ENCODE data around the gene SLC10A2.

The SLC10A2 gene

GRCh38 chr13:103022336-103022735, 43.9 kb downstream of the SLC10A2 start:
- H3K4me1 ChIP-seq (ENCODE audit: control insufficient read depth, insufficient read depth, low read length): no peaks in the 10 kb centered on the region
- no peak overlapping the region for H3K4me3 ChIP-seq (ENCODE audit: insufficient read depth, low read depth, low read length)
- H3K9me3 ChIP-seq (ENCODE audit: control insufficient read depth, low read length): no peaks in the 10 kb centered on the region
- H3K36me3 ChIP-seq (ENCODE audit: control insufficient read depth, insufficient read depth, low read length): no peaks in the 10 kb centered on the region
- no peak overlapping the region for H3K27ac ChIP-seq (ENCODE audit: insufficient read depth, low read depth, low read length, poor library complexity, severe bottlenecking)
- no peaks in the 10 kb centered on the region for H3K27me3 ChIP-seq (ENCODE audit: control insufficient read depth, insufficient read depth, low read length, poor library complexity, severe bottlenecking)
- WGBS, 2 experiments: 90 to 97% methylated on average over 3 of the region's 3 CpGs

- no peaks in the 10 kb centered on the region for H3K9me3 ChIP-seq (ENCODE audit: control insufficient read depth, low read length)
- H3K4me1 ChIP-seq (ENCODE audit: control insufficient read depth, insufficient read depth, low read length): no peaks in the 10 kb centered on the region
- H3K4me3 ChIP-seq (ENCODE audit: insufficient read depth, low read depth, low read length): no peak overlapping the region
- no peaks in the 10 kb centered on the region for H3K36me3 ChIP-seq (ENCODE audit: control insufficient read depth, insufficient read depth, low read length)
- no peaks in the 10 kb centered on the region for H3K27me3 ChIP-seq (ENCODE audit: control insufficient read depth, insufficient read depth, low read length, poor library complexity, severe bottlenecking)
- WGBS, 2 experiments: 80 to 100% methylated on average over 1 of the region's 2 CpGs
- H3K27ac ChIP-seq (ENCODE audit: insufficient read depth, low read depth, low read length, poor library complexity, severe bottlenecking): no peak overlapping the region
Measured at GRCh38 chr13:103018556-103018955, 47.7 kb downstream of the SLC10A2 start.

GRCh38 chr13:103012646-103013045, 53.6 kb downstream of the SLC10A2 start:
- Histone ChIP-seq H3K4me1 (ENCODE audit: control insufficient read depth, insufficient read depth, low read length) (no peaks in the 10 kb centered on the region), H3K4me3 (ENCODE audit: insufficient read depth, low read depth, low read length) (no peak overlapping the region), H3K9me3 (ENCODE audit: control insufficient read depth, low read length) (no peaks in the 10 kb centered on the region), H3K27me3 (ENCODE audit: control insufficient read depth, insufficient read depth, low read length, poor library complexity, severe bottlenecking) (no peaks in the 10 kb centered on the region), H3K36me3 (ENCODE audit: control insufficient read depth, insufficient read depth, low read length) (no peaks in the 10 kb centered on the region), H3K27ac (ENCODE audit: insufficient read depth, low read depth, low read length, poor library complexity, severe bottlenecking) (no peak overlapping the region)
- 93 to 94% methylated on average over 2 to 3 of the region's 3 CpGs for WGBS, 2 experiments

- H3K9me3 ChIP-seq (ENCODE audit: control insufficient read depth, low read length): no peaks in the 10 kb centered on the region
- H3K4me1 ChIP-seq (ENCODE audit: control insufficient read depth, insufficient read depth, low read length): no peaks in the 10 kb centered on the region
- no peak overlapping the region for H3K4me3 ChIP-seq (ENCODE audit: insufficient read depth, low read depth, low read length)
- H3K27ac ChIP-seq (ENCODE audit: insufficient read depth, low read depth, low read length, poor library complexity, severe bottlenecking): no peak overlapping the region
- no CpG with 5 or more reads among the region's 1 CpG for WGBS, 2 experiments
- H3K27me3 ChIP-seq (ENCODE audit: control insufficient read depth, insufficient read depth, low read length, poor library complexity, severe bottlenecking): no peaks in the 10 kb centered on the region
- H3K36me3 ChIP-seq (ENCODE audit: control insufficient read depth, insufficient read depth, low read length): no peaks in the 10 kb centered on the region
Measured at GRCh38 chr13:103009051-103009840, 57.0 kb downstream of the SLC10A2 start.

- H3K9me3 ChIP-seq (ENCODE audit: control insufficient read depth, low read length): no peaks in the 10 kb centered on the region
- H3K36me3 ChIP-seq (ENCODE audit: control insufficient read depth, insufficient read depth, low read length): no peaks in the 10 kb centered on the region
- H3K4me3 ChIP-seq (ENCODE audit: insufficient read depth, low read depth, low read length): no peak overlapping the region
- no peak overlapping the region for H3K27ac ChIP-seq (ENCODE audit: insufficient read depth, low read depth, low read length, poor library complexity, severe bottlenecking)
- WGBS, 2 experiments: 93 to 96% methylated on average over 3 to 4 of the region's 4 CpGs
- no peaks in the 10 kb centered on the region for H3K4me1 ChIP-seq (ENCODE audit: control insufficient read depth, insufficient read depth, low read length)
- H3K27me3 ChIP-seq (ENCODE audit: control insufficient read depth, insufficient read depth, low read length, poor library complexity, severe bottlenecking): no peaks in the 10 kb centered on the region
Measured at GRCh38 chr13:103007427-103007762, 58.8 kb downstream of the SLC10A2 start.

GRCh38 chr13:103006641-103007426, 59.4 kb downstream of the SLC10A2 start:
- H3K27me3 ChIP-seq (ENCODE audit: control insufficient read depth, insufficient read depth, low read length, poor library complexity, severe bottlenecking): no peaks in the 10 kb centered on the region
- no peaks in the 10 kb centered on the region for H3K36me3 ChIP-seq (ENCODE audit: control insufficient read depth, insufficient read depth, low read length)
- no peaks in the 10 kb centered on the region for H3K9me3 ChIP-seq (ENCODE audit: control insufficient read depth, low read length)
- no peaks in the 10 kb centered on the region for H3K4me1 ChIP-seq (ENCODE audit: control insufficient read depth, insufficient read depth, low read length)
- H3K27ac ChIP-seq (ENCODE audit: insufficient read depth, low read depth, low read length, poor library complexity, severe bottlenecking): no peak overlapping the region
- WGBS, 2 experiments: 93 to 95% methylated on average over 10 to 11 of the region's 11 CpGs
- H3K4me3 ChIP-seq (ENCODE audit: insufficient read depth, low read depth, low read length): no peak overlapping the region

- WGBS, 2 experiments: 86 to 88% methylated on average over 4 of the region's 4 CpGs
- no peak overlapping the region for H3K4me3 ChIP-seq (ENCODE audit: insufficient read depth, low read depth, low read length)
- no peak overlapping the region for H3K27ac ChIP-seq (ENCODE audit: insufficient read depth, low read depth, low read length, poor library complexity, severe bottlenecking)
- H3K4me1 ChIP-seq (ENCODE audit: control insufficient read depth, insufficient read depth, low read length): no peaks in the 10 kb centered on the region
- no peaks in the 10 kb centered on the region for H3K9me3 ChIP-seq (ENCODE audit: control insufficient read depth, low read length)
- H3K36me3 ChIP-seq (ENCODE audit: control insufficient read depth, insufficient read depth, low read length): no peaks in the 10 kb centered on the region
- H3K27me3 ChIP-seq (ENCODE audit: control insufficient read depth, insufficient read depth, low read length, poor library complexity, severe bottlenecking): no peaks in the 10 kb centered on the region
Measured at GRCh38 chr13:103004661-103005345, 61.4 kb downstream of the SLC10A2 start.

- Histone ChIP-seq H3K9me3 (ENCODE audit: control insufficient read depth, low read length) (no peaks in the 10 kb centered on the region), H3K4me1 (ENCODE audit: control insufficient read depth, insufficient read depth, low read length) (no peaks in the 10 kb centered on the region), H3K36me3 (ENCODE audit: control insufficient read depth, insufficient read depth, low read length) (no peaks in the 10 kb centered on the region), H3K27ac (ENCODE audit: insufficient read depth, low read depth, low read length, poor library complexity, severe bottlenecking) (no peak overlapping the region), H3K4me3 (ENCODE audit: insufficient read depth, low read depth, low read length) (no peak overlapping the region), H3K27me3 (ENCODE audit: control insufficient read depth, insufficient read depth, low read length, poor library complexity, severe bottlenecking) (no peaks in the 10 kb centered on the region)
- WGBS, 2 experiments: 100% methylated on average over 1 of the region's 1 CpG; no CpG with 5 or more reads in 1 of the 2 experiments
Measured at GRCh38 chr13:103003631-103004030, 62.6 kb downstream of the SLC10A2 start.

- H3K9me3 ChIP-seq (ENCODE audit: control insufficient read depth, low read length): no peaks in the 10 kb centered on the region
- H3K27me3 ChIP-seq (ENCODE audit: control insufficient read depth, insufficient read depth, low read length, poor library complexity, severe bottlenecking): no peaks in the 10 kb centered on the region
- H3K4me1 ChIP-seq (ENCODE audit: control insufficient read depth, insufficient read depth, low read length): no peaks in the 10 kb centered on the region
- no peak overlapping the region for H3K4me3 ChIP-seq (ENCODE audit: insufficient read depth, low read depth, low read length)
- no peak overlapping the region for H3K27ac ChIP-seq (ENCODE audit: insufficient read depth, low read depth, low read length, poor library complexity, severe bottlenecking)
- WGBS, 2 experiments: 81 to 89% methylated on average over 1 of the region's 1 CpG
- H3K36me3 ChIP-seq (ENCODE audit: control insufficient read depth, insufficient read depth, low read length): no peaks in the 10 kb centered on the region
Measured at GRCh38 chr13:103002279-103002678, 63.9 kb downstream of the SLC10A2 start.

- Histone ChIP-seq H3K4me3 (ENCODE audit: insufficient read depth, low read depth, low read length) (no peak overlapping the region), H3K27ac (ENCODE audit: insufficient read depth, low read depth, low read length, poor library complexity, severe bottlenecking) (no peak overlapping the region), H3K9me3 (ENCODE audit: control insufficient read depth, low read length) (no peaks in the 10 kb centered on the region), H3K36me3 (ENCODE audit: control insufficient read depth, insufficient read depth, low read length) (no peaks in the 10 kb centered on the region), H3K4me1 (ENCODE audit: control insufficient read depth, insufficient read depth, low read length) (no peaks in the 10 kb centered on the region), H3K27me3 (ENCODE audit: control insufficient read depth, insufficient read depth, low read length, poor library complexity, severe bottlenecking) (no peaks in the 10 kb centered on the region)
- WGBS, 2 experiments: 91% methylated on average over 3 of the region's 3 CpGs
Measured at GRCh38 chr13:103000157-103000556, 66.1 kb downstream of the SLC10A2 start.

Measured in ectodermal cell (in vitro differentiated cells).